ENCODE results near the gene ATP13A5.

The ATP13A5 gene

GRCh38 chr3:193400304-193400703, 21.8 kb upstream of the ATP13A5 start:
- no peak overlapping the region for H3K27ac ChIP-seq
- no peak for TF ChIP-seq CTCF (conservative IDR thresholded peaks at IDR 0.05)
- TF ChIP-seq ZFX (IDR thresholded peaks at IDR 0.05): no peak

- H3K27ac ChIP-seq: no peak overlapping the region
- TF ChIP-seq ZFX (IDR thresholded peaks at IDR 0.05): no peak
- no peak for TF ChIP-seq CTCF (conservative IDR thresholded peaks at IDR 0.05)
Observed at GRCh38 chr3:193396451-193397244, 18.1 kb upstream of the ATP13A5 start.

- TF ChIP-seq ZFX (IDR thresholded peaks at IDR 0.05): no peak
- TF ChIP-seq CTCF (conservative IDR thresholded peaks at IDR 0.05): no peak
- no peak overlapping the region for H3K27ac ChIP-seq
Observed at GRCh38 chr3:193391902-193392301, 13.3 kb upstream of the ATP13A5 start.

GRCh38 chr3:193389335-193389734, 10.8 kb upstream of the ATP13A5 start:
- no peak overlapping the region for H3K27ac ChIP-seq
- no peak for TF ChIP-seq CTCF (conservative IDR thresholded peaks at IDR 0.05)

- TF ChIP-seq CTCF (conservative IDR thresholded peaks at IDR 0.05) (no peak), ZFX (IDR thresholded peaks at IDR 0.05) (no peak)
Observed at GRCh38 chr3:193388361-193388760, 9.8 kb upstream of the ATP13A5 start.

GRCh38 chr3:193387596-193387995, 9.0 kb upstream of the ATP13A5 start:
- H3K27ac ChIP-seq: no peak overlapping the region
- no peak for TF ChIP-seq CTCF (conservative IDR thresholded peaks at IDR 0.05)
- TF ChIP-seq ZFX (IDR thresholded peaks at IDR 0.05): no peak

More at GRCh38 chr3:193388361-193388760, 9.8 kb upstream of the ATP13A5 start:
- no peak overlapping the region for H3K27ac ChIP-seq

- no peak overlapping the region for H3K27ac ChIP-seq
- TF ChIP-seq ZFX (IDR thresholded peaks at IDR 0.05): no peak
- no peak for TF ChIP-seq CTCF (conservative IDR thresholded peaks at IDR 0.05)
Observed at GRCh38 chr3:193377591-193377990, 962 bp downstream of the ATP13A5 start.
